ENCODE results near the gene HDAC9.

GRCh38 chr7:18808026-18808425 is 312.5 kb downstream of the HDAC9 start:
- TF ChIP-seq POLR2AphosphoS5 (IDR thresholded peaks at IDR 0.05; ENCODE audit: low read depth, low read length) (no peak), POLR2A (IDR thresholded peaks at IDR 0.05; ENCODE audit: low read depth, low read length) (no peak)

Measured in GM12892 (cell line).